ENCODE results near the gene ZBTB7A.

Gene ZBTB7A

DNA sequence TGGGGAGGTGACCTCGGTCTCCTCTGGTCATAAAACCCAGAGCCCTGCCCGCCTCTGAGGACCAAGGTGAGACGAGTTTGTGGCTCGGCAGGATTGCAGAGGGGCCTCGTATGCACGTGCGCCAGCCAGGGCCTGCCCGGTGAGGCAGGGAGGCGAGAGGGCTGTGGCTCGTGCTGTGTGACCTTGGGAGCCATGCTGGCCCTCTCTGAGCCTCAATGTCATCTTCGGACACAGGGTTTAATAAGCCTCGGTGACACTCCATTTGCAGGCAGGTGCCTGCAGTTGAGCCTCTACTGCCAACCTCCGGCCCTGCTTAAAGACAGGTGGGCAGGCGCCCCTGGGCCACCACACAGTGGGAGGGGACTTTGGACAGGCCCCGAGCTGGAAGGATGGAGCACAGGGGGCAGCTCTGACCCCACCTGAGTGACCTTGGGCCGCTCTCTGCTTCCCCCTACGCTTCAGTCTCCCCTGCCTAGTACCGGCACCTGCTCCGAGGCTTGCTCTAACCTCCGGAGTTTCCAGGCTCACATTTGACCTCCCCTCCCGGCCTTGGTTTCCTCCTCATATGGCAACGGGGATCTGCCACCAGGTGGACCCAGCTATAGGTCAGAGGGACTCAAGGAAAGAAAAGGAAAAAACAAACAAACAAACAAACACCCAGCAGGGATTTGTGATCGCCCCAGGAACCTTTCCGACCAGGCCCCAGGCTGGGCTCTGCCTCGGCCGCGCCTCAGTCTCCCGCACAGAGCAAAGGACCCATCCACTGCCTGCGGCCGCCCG lies 3.1 kb downstream of the ZBTB7A start:
- in situ Hi-C loops (cut with MboI; ENCODE audit: low sequenced_read_pairs, unreplicated experiment) = no loop called here
- TF ChIP-seq, protein P1, sequence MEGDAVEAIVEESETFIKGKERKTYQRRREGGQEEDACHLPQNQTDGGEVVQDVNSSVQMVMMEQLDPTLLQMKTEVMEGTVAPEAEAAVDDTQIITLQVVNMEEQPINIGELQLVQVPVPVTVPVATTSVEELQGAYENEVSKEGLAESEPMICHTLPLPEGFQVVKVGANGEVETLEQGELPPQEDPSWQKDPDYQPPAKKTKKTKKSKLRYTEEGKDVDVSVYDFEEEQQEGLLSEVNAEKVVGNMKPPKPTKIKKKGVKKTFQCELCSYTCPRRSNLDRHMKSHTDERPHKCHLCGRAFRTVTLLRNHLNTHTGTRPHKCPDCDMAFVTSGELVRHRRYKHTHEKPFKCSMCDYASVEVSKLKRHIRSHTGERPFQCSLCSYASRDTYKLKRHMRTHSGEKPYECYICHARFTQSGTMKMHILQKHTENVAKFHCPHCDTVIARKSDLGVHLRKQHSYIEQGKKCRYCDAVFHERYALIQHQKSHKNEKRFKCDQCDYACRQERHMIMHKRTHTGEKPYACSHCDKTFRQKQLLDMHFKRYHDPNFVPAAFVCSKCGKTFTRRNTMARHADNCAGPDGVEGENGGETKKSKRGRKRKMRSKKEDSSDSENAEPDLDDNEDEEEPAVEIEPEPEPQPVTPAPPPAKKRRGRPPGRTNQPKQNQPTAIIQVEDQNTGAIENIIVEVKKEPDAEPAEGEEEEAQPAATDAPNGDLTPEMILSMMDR (IDR thresholded peaks at IDR 0.05; ENCODE audit: borderline replicate concordance, control extremely low read depth, extremely low read depth, insufficient read depth, missing control alignments) = no peak
- DNase-seq (ENCODE audit: low spot score) = no peak

DNA sequence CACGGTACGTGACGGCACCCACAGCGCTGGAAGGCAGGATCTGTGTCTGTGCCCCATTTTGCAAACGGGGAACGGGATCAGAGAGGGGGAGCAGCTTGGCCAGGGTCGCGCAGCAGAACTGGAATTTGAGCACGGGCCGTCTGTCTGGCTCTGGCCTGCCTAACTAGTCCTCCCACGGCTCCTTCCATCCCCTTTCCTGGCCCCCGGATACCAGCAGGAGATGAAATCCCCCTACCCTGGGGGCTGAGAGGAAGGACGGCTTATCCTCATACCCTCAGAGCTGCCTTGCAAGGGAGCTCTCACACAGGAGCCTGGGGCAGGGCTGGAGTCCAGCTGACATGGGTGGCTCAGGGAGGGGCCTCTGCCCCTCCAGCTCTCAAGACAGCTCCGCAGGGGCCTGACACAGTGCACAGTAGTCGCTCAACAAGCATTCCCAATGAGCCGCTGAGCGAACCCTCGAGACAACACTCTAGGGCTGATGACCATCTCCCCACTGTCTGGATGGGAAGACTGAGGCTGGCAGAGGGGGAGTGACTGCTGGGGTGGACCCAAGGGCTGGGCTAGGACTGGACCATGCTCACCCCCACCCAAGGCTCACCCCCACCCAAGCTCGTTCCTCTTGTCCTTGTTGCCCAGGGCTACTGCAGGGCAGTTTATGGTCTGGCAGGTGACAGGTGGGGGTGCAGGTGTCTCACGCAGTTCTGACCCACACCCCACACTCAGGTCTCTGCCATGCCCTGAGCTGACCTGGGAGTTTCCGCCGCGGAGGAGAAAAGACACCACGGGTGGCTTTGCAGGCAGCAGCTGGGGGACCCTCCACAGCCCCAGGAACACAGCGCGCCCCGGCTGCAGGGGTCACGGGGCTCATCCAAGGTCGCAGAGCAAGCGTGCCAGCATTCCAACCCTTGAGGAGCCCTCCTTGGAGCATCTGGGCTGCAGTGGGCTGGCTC lies 4.0 kb downstream of the ZBTB7A start:
- TF ChIP-seq, protein P1 (IDR thresholded peaks at IDR 0.05; ENCODE audit: borderline replicate concordance, control extremely low read depth, extremely low read depth, insufficient read depth, missing control alignments) = no peak
- in situ Hi-C loops (cut with MboI; ENCODE audit: low sequenced_read_pairs, unreplicated experiment) = no loop called here
- no peak for DNase-seq (ENCODE audit: low spot score)

DNA sequence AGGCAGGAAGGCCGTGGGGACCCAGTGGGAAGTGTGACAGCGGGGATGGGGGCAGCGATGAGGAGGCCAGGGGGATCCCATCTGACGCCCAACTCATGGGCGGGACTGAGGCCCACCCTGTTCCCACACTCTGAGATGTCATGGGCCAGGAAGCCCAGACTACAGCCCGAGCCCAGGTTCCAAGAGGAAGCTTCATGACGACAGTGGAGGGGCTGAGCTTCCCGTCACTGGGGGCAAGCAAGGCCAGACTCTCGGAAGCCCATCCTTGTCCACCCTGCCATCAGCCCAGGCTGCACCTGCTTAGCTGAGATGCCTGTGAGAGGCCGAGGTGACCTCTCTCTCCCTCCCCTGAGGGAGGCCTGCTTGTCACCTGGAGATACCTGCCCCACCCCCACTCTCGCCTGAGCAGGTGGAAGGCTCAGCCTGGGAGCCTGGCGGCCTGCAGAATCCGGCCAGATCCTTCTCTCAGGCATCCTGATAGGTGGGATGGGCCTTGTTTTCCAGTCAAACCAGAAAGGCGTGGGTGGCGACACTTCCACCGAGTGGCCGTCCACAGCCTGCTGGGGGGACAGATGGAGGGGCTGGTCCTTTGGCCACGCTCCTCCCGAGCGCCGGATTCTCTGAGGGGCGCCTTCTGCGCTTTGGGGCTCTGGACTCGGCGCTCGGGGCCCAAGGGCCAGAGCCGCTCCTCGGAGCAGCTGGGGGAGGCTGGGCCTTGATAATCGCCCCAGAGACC lies 4.8 kb downstream of the ZBTB7A start:
- in situ Hi-C loops (cut with MboI; ENCODE audit: low sequenced_read_pairs, unreplicated experiment) = no loop called here
- TF ChIP-seq, protein P1 (IDR thresholded peaks at IDR 0.05; ENCODE audit: borderline replicate concordance, control extremely low read depth, extremely low read depth, insufficient read depth, missing control alignments) = no peak
- DNase-seq (ENCODE audit: low spot score) = no peak

DNA sequence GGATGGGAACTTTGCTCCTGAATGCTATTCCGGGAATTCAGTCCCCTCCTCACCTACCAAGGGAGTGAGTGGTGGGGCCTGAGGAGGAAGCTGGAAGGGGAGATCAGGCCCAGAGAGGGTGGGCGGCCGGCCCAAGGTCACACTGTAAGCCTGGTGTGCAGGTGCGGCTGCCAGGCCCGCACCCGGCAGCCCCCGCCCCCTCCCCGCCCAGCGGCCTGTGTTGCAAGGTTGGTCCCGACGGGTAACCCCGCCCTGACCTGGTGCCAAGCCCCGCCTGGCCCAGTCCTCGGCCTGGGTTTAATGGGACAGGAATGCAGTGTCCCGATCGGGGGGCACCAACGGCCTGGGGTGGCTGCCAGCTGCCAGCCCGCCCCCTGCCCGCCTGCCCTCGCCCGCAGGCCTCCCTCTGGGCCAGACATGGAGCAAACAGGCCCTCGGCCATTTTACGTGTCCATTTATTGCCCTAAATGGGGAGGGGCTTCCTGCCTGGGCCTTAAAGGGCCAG lies 5.5 kb downstream of the ZBTB7A start:
- no peak for DNase-seq (ENCODE audit: low spot score)
- TF ChIP-seq, protein P1 (IDR thresholded peaks at IDR 0.05; ENCODE audit: borderline replicate concordance, control extremely low read depth, extremely low read depth, insufficient read depth, missing control alignments) = no peak
- in situ Hi-C loops (cut with MboI; ENCODE audit: low sequenced_read_pairs, unreplicated experiment) = no loop called here

DNA sequence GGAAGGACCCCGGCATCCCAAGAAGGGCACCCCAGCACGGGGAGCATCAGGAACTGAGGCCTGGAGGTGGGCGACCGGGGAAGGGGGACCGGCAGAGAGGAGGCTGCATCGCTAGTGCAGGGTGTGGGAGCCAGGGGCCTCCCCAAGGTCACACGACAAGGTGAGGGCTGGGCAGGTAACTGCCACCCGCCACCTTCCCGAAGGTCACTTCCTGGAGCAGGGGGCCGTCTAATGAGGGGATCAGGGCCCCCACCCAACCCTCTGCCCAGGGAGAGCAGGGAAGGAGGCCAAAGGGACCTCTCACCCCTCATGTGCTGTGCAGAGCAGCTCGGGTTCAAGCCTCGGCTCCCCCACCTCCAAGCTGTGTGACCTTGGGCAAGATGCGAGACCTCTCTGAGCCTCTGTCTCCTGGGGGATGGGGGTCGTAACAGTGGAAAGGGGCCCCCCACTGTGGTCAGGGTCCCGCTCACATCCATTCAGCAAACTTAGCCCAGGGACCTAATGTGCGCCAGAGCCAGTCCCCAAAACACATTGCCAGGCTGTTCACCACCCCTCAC lies 6.0 kb downstream of the ZBTB7A start:
- no peak for DNase-seq (ENCODE audit: low spot score)
- in situ Hi-C loops (cut with MboI; ENCODE audit: low sequenced_read_pairs, unreplicated experiment) = no loop called here
- TF ChIP-seq, protein P1 (IDR thresholded peaks at IDR 0.05; ENCODE audit: borderline replicate concordance, control extremely low read depth, extremely low read depth, insufficient read depth, missing control alignments) = no peak

All from GM13976 (cell line).